ENCODE data around the gene PRIM2. TPM values are rescaled to one million over a fixed set of nuclear protein-coding genes. Genes with fewer than 3 reads are reported as not detected.
"Not testable (repeated sequence)": the region's sequence is repeated elsewhere in the genome, so short reads cannot be mapped to it uniquely, and the experiment has no call there.

Gene PRIM2
- total RNA-seq, 1 experiment from 2014 or later = 30.7 TPM

GRCh38 chr6:57470148-57470547 is 152.7 kb downstream of the PRIM2 start:
- H3K36me3 ChIP-seq (ENCODE audit: control insufficient read depth, insufficient read depth, low read length); CTCF ChIA-PET; in situ Hi-C loops (cut with HindIII; ENCODE audit: low pct_unique_long_range_greater_than_20kb, low sequenced_read_pairs): not testable (repeated sequence)

GRCh38 chr6:57471314-57471864 is 154.0 kb downstream of the PRIM2 start:
- POLR2A ChIA-PET = interaction anchor here (0.5 kb wide), 1 partner anchor 392 kb away, joined by 7 read pairs; no protein-coding TSS in a partner anchor
- in situ Hi-C loops (cut with HindIII; ENCODE audit: low pct_unique_long_range_greater_than_20kb, low sequenced_read_pairs) = not testable (repeated sequence)

More at GRCh38 chr6:57470148-57470547, 152.7 kb downstream of the PRIM2 start:
- POLR2A ChIA-PET; BruUV-seq (replicated peaks); H3K27me3 ChIP-seq (ENCODE audit: control insufficient read depth, insufficient read depth, low read length); H3K4me3 ChIP-seq (ENCODE audit: low read depth in 2 of 2, low read length in 2 of 2); intact Hi-C loops (cut with micrococcal nuclease; ENCODE audit: unreplicated experiment); H3K9me3 ChIP-seq (ENCODE audit: control insufficient read depth, insufficient read depth, low read depth, low read length); H3K27ac ChIP-seq (ENCODE audit: low read length); ATAC-seq; DNase-seq (ENCODE audit: low read depth, low spot score); H3K4me1 ChIP-seq (ENCODE audit: control insufficient read depth, insufficient read depth, low read length): not testable (repeated sequence)

GRCh38 chr6:57472861-57473362 is 155.5 kb downstream of the PRIM2 start:
- BruUV-seq (replicated peaks) = not testable (repeated sequence)

More at GRCh38 chr6:57471314-57471864, 154.0 kb downstream of the PRIM2 start:
- H3K36me3 ChIP-seq (ENCODE audit: control insufficient read depth, insufficient read depth, low read length); H3K4me1 ChIP-seq (ENCODE audit: control insufficient read depth, insufficient read depth, low read length); CTCF ChIA-PET; H3K27ac ChIP-seq (ENCODE audit: low read length); DNase-seq (ENCODE audit: low read depth, low spot score); intact Hi-C loops (cut with micrococcal nuclease; ENCODE audit: unreplicated experiment); H3K27me3 ChIP-seq (ENCODE audit: control insufficient read depth, insufficient read depth, low read length); ATAC-seq; H3K4me3 ChIP-seq (ENCODE audit: low read depth in 2 of 2, low read length in 2 of 2); BruUV-seq (replicated peaks); H3K9me3 ChIP-seq (ENCODE audit: control insufficient read depth, insufficient read depth, low read depth, low read length): not testable (repeated sequence)

GRCh38 chr6:57474862-57475475 is 157.5 kb downstream of the PRIM2 start:
- H3K4me1 ChIP-seq (ENCODE audit: control insufficient read depth, insufficient read depth, low read length); DNase-seq (ENCODE audit: low read depth, low spot score); H3K27ac ChIP-seq (ENCODE audit: low read length); intact Hi-C loops (cut with micrococcal nuclease; ENCODE audit: unreplicated experiment); CTCF ChIA-PET; BruUV-seq (replicated peaks); H3K36me3 ChIP-seq (ENCODE audit: control insufficient read depth, insufficient read depth, low read length); H3K4me3 ChIP-seq (ENCODE audit: low read depth in 2 of 2, low read length in 2 of 2); H3K27me3 ChIP-seq (ENCODE audit: control insufficient read depth, insufficient read depth, low read length); POLR2A ChIA-PET; in situ Hi-C loops (cut with HindIII; ENCODE audit: low pct_unique_long_range_greater_than_20kb, low sequenced_read_pairs); H3K9me3 ChIP-seq (ENCODE audit: control insufficient read depth, insufficient read depth, low read depth, low read length): not testable (repeated sequence)
- 0 out of 2 replicates have a peak, but pooled peaks have one; percentile 27 for ATAC-seq

More at GRCh38 chr6:57472861-57473362, 155.5 kb downstream of the PRIM2 start:
- H3K9me3 ChIP-seq (ENCODE audit: control insufficient read depth, insufficient read depth, low read depth, low read length); H3K4me1 ChIP-seq (ENCODE audit: control insufficient read depth, insufficient read depth, low read length); H3K27ac ChIP-seq (ENCODE audit: low read length); POLR2A ChIA-PET; in situ Hi-C loops (cut with HindIII; ENCODE audit: low pct_unique_long_range_greater_than_20kb, low sequenced_read_pairs); H3K36me3 ChIP-seq (ENCODE audit: control insufficient read depth, insufficient read depth, low read length); H3K4me3 ChIP-seq (ENCODE audit: low read depth in 2 of 2, low read length in 2 of 2); intact Hi-C loops (cut with micrococcal nuclease; ENCODE audit: unreplicated experiment); H3K27me3 ChIP-seq (ENCODE audit: control insufficient read depth, insufficient read depth, low read length); CTCF ChIA-PET: not testable (repeated sequence)
- ATAC-seq (0 out of 2 replicates have a peak, but pooled peaks have one; percentile 12), DNase-seq (ENCODE audit: low read depth, low spot score) (peak; percentile 22)

- H3K4me3 ChIP-seq (ENCODE audit: low read depth in 2 of 2, low read length in 2 of 2); BruUV-seq (replicated peaks); CTCF ChIA-PET; H3K36me3 ChIP-seq (ENCODE audit: control insufficient read depth, insufficient read depth, low read length); intact Hi-C loops (cut with micrococcal nuclease; ENCODE audit: unreplicated experiment); ATAC-seq; H3K27me3 ChIP-seq (ENCODE audit: control insufficient read depth, insufficient read depth, low read length); H3K27ac ChIP-seq (ENCODE audit: low read length); H3K4me1 ChIP-seq (ENCODE audit: control insufficient read depth, insufficient read depth, low read length); H3K9me3 ChIP-seq (ENCODE audit: control insufficient read depth, insufficient read depth, low read depth, low read length); DNase-seq (ENCODE audit: low read depth, low spot score); POLR2A ChIA-PET; in situ Hi-C loops (cut with HindIII; ENCODE audit: low pct_unique_long_range_greater_than_20kb, low sequenced_read_pairs): not testable (repeated sequence)
These were observed 158.2 kb downstream of the PRIM2 start for GRCh38 chr6:57475656-57476055.

- POLR2A ChIA-PET; CTCF ChIA-PET; DNase-seq (ENCODE audit: low read depth, low spot score); intact Hi-C loops (cut with micrococcal nuclease; ENCODE audit: unreplicated experiment); ATAC-seq; H3K9me3 ChIP-seq (ENCODE audit: control insufficient read depth, insufficient read depth, low read depth, low read length); H3K36me3 ChIP-seq (ENCODE audit: control insufficient read depth, insufficient read depth, low read length); H3K4me1 ChIP-seq (ENCODE audit: control insufficient read depth, insufficient read depth, low read length); H3K4me3 ChIP-seq (ENCODE audit: low read depth in 2 of 2, low read length in 2 of 2); H3K27me3 ChIP-seq (ENCODE audit: control insufficient read depth, insufficient read depth, low read length); in situ Hi-C loops (cut with HindIII; ENCODE audit: low pct_unique_long_range_greater_than_20kb, low sequenced_read_pairs); BruUV-seq (replicated peaks); H3K27ac ChIP-seq (ENCODE audit: low read length): not testable (repeated sequence)
These were observed 162.8 kb downstream of the PRIM2 start for GRCh38 chr6:57480194-57480593.

- intact Hi-C loops (cut with micrococcal nuclease; ENCODE audit: unreplicated experiment); DNase-seq (ENCODE audit: low read depth, low spot score); in situ Hi-C loops (cut with HindIII; ENCODE audit: low pct_unique_long_range_greater_than_20kb, low sequenced_read_pairs); H3K27ac ChIP-seq (ENCODE audit: low read length); CTCF ChIA-PET; H3K36me3 ChIP-seq (ENCODE audit: control insufficient read depth, insufficient read depth, low read length); ATAC-seq; POLR2A ChIA-PET; H3K27me3 ChIP-seq (ENCODE audit: control insufficient read depth, insufficient read depth, low read length); BruUV-seq (replicated peaks); H3K4me3 ChIP-seq (ENCODE audit: low read depth in 2 of 2, low read length in 2 of 2); H3K9me3 ChIP-seq (ENCODE audit: control insufficient read depth, insufficient read depth, low read depth, low read length); H3K4me1 ChIP-seq (ENCODE audit: control insufficient read depth, insufficient read depth, low read length): not testable (repeated sequence)
These were observed 163.7 kb downstream of the PRIM2 start for GRCh38 chr6:57481121-57481520.

All from Panc1 (cell line).